MM.1S (cell line): Measurements from ENCODE around the gene ZFYVE28.

Experiments used
- CTCF ChIP-seq: fragments of 300-600 bp; sonication (generic); IDR thresholded peaks from 2 replicates; pipeline ENCODE4 v1.5.1; 2016; ENCODE audit warnings: antibody characterized with exemption, low read length, mixed read lengths
- EZH2 ChIP-seq: fragments of 300-600 bp; sonication (generic); optimal IDR thresholded peaks from 2 replicates; pipeline ENCODE3; 2017; ENCODE audit warnings: low read depth, mild to moderate bottlenecking, antibody characterized with exemption, low read length, mixed read lengths
- EZH2phosphoT487 ChIP-seq: fragments of 300-600 bp; sonication (generic); IDR thresholded peaks from 2 replicates; pipeline ENCODE4 v1.6.1; 2018; ENCODE audit warnings: antibody characterized with exemption, low read length

DNA sequence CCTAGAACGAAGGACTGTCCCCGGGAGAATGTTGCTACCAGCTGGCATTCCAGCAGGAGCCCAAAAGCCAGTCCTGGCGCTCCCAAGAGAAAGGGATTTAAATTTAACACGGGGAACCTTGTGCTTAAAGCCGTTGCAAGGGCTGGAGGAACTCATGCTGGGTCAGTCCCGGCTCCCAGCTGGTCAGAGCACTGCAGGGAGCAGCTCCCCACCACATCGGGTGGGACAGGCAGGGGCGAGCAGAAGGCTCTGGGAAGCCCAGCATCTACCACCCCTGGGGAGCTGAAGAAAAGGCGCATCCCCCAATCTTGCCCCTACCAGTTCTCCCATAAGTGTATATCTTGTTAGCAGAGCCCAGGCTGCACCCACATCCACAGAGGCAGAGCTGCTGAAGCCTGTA lies 16.0 kb upstream of the ZFYVE28 start:
- TF ChIP-seq CTCF = no peak
- no peak for TF ChIP-seq EZH2
- TF ChIP-seq EZH2phosphoT487 = no peak
